Activated B cell treated with CpG ODN at 0.5 μM for 24 hours (primary cell): Measurements from ENCODE around the gene PRKG1. TPM values are rescaled to one million over a fixed set of nuclear protein-coding genes. Genes with fewer than 3 reads are reported as not detected.
"Not testable (repeated sequence)": the region's sequence is repeated elsewhere in the genome, so short reads cannot be mapped to it uniquely, and the experiment has no call there.

ENCODE experiments used
- ATAC-seq: fragments of 200-7000 bp; cut with Tn5 transposase; one replicate; pipeline ENCODE4 v1.10.0; 2021; ENCODE audit warnings: low read depth, mild to moderate bottlenecking, moderate library complexity
- CTCF ChIA-PET: fragments of 350-600 bp; sonication (Branson Sonifier 250); formaldehyde crosslinking; loops from one replicate; lab custom pipeline; 2021; ENCODE audit warnings: antibody characterized with exemption; lab: Charles Lee
- POLR2A ChIA-PET: fragments of 350-600 bp; sonication (Branson Sonifier 250); formaldehyde crosslinking; loops from one replicate; lab custom pipeline; 2021; ENCODE audit warnings: antibody characterized with exemption; lab: Charles Lee
- DNase-seq: peaks from one replicate; pipeline ENCODE4 v3.0.0; 2022
- H3K27ac Mint-ChIP-seq: one replicate; pipeline ENCODE4 v1.8.0; 2020; ENCODE audit warnings: mixed read lengths
- H3K27me3 Mint-ChIP-seq: one replicate; pipeline ENCODE4 v1.8.0; 2021; ENCODE audit warnings: mixed read lengths
- H3K36me3 Mint-ChIP-seq: one replicate; pipeline ENCODE4 v1.8.0; 2021; ENCODE audit warnings: low read depth, mixed read lengths
- H3K4me1 Mint-ChIP-seq: one replicate; pipeline ENCODE4 v1.8.0; 2021; ENCODE audit warnings: mixed read lengths
- H3K4me3 Mint-ChIP-seq: one replicate; pipeline ENCODE4 v1.8.0; 2020; ENCODE audit warnings: mild to moderate bottlenecking, mixed read lengths
- H3K9me3 Mint-ChIP-seq: one replicate; pipeline ENCODE4 v1.8.0; 2020; ENCODE audit warnings: mixed read lengths
- intact Hi-C: fragments of 100-400 bp; cut with micrococcal nuclease; formaldehyde crosslinking; loops from one replicate; pipeline ENCODE4 v1.15.1; 2024
- total RNA-seq: library from RNA; stranded (reverse); gene quantifications from 2 replicates; pipeline ENCODE4 v1.2.3, GENCODE V29; 2022
- TF ChIP-seq, protein P1 (sequence below): fragments of 200-600 bp; IDR thresholded peaks from one replicate; pipeline ENCODE4 v1.8.0; 2022; ENCODE audit warnings: antibody characterized with exemption, mild to moderate bottlenecking

The PRKG1 gene
- total RNA-seq, 1 donor from 2014 or later = not detected

DNA sequence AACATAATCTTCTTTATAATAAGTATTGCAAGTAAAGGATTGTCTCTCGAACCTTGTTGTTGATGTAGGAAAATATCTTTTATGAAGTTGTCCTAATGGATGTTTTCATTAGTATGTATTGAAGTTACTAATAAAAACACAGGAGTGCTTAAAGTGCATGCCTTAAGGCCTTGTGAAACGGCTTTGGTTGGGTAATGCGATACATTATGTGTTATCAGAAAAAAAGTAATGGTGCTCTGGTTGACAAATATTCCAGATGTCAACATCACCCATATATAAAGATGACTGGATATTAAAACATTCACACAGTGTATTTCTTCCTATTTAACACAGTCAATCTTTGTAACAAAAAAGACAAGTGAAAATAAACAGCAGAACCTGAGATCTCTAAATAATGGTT is 310.7 kb downstream of the PRKG1 start:
- H3K4me1 Mint-ChIP-seq = no peaks in the 10 kb centered on the region
- no peaks in the 10 kb centered on the region for H3K9me3 Mint-ChIP-seq
- no peak for ATAC-seq
- no peak overlapping the region for H3K4me3 Mint-ChIP-seq
- H3K27me3 Mint-ChIP-seq = no peaks in the 10 kb centered on the region
- POLR2A ChIA-PET = no interaction called here
- DNase-seq = no peak
- H3K36me3 Mint-ChIP-seq = no peaks in the 10 kb centered on the region
- intact Hi-C loops = no loop called here
- TF ChIP-seq, protein P1, sequence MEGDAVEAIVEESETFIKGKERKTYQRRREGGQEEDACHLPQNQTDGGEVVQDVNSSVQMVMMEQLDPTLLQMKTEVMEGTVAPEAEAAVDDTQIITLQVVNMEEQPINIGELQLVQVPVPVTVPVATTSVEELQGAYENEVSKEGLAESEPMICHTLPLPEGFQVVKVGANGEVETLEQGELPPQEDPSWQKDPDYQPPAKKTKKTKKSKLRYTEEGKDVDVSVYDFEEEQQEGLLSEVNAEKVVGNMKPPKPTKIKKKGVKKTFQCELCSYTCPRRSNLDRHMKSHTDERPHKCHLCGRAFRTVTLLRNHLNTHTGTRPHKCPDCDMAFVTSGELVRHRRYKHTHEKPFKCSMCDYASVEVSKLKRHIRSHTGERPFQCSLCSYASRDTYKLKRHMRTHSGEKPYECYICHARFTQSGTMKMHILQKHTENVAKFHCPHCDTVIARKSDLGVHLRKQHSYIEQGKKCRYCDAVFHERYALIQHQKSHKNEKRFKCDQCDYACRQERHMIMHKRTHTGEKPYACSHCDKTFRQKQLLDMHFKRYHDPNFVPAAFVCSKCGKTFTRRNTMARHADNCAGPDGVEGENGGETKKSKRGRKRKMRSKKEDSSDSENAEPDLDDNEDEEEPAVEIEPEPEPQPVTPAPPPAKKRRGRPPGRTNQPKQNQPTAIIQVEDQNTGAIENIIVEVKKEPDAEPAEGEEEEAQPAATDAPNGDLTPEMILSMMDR = no peak
- no peak overlapping the region for H3K27ac Mint-ChIP-seq
- CTCF ChIA-PET = no interaction called here

DNA sequence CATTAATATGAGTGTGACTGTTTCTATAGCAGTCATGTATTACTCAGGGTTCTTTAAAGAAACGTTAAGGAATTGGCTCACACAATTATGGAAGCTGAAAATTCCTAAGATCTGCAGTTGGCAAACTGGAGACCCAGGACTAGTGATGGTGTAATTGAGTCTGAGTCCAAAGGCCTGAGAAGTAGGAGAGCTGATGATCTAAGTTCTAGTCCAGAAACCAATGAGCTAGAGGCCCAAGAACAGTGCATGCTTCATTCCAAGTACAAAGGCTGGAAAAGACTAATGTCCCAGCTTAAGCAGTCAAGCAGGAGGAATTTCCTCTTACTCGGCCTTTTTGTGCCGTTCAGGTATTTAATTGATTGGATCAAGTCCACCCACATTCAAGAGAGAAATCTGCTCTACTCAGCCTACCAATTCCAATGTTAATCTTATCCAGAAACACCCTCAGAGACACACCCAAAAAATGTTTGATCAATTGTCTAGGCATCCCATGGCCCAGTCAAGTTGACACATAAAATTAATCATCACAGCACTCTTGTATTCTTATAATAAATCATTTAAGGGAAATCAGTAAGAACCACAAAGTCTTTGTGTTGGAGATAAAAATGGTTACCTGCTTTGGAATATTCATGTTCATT is 312.1 kb downstream of the PRKG1 start:
- CTCF ChIA-PET = no interaction called here
- intact Hi-C loops = no loop called here
- ATAC-seq = no peak

GRCh38 chr10:51389415-51390321 is 315.4 kb downstream of the PRKG1 start:
- ATAC-seq = peak; percentile 42
- CTCF ChIA-PET = interaction anchor here (0.5 to 1.9 kb wide), 9 partner anchors 12 to 827 kb away, joined by 3 to 25 read pairs (median 5); no protein-coding TSS in a partner anchor
- Mint-ChIP-seq H3K9me3 (no peaks in the 10 kb centered on the region), H3K27ac (no peak overlapping the region), H3K36me3 (no peaks in the 10 kb centered on the region), H3K4me3 (no peak overlapping the region), H3K4me1 (no peaks in the 10 kb centered on the region), H3K27me3 (no peaks in the 10 kb centered on the region)
- DNase-seq = no peak
- intact Hi-C loops = loop anchor here (1.0 kb wide), 3 partner anchors 571 to 826 kb away; no protein-coding TSS in a partner anchor
- POLR2A ChIA-PET = no interaction called here
- TF ChIP-seq, protein P1 = no peak

More for the DNA sequence above, 312.1 kb downstream of the PRKG1 start:
- POLR2A ChIA-PET = no interaction called here
- Mint-ChIP-seq H3K4me3 (no peak overlapping the region), H3K36me3 (no peaks in the 10 kb centered on the region), H3K9me3 (no peaks in the 10 kb centered on the region), H3K27ac (no peak overlapping the region), H3K27me3 (no peaks in the 10 kb centered on the region), H3K4me1 (no peaks in the 10 kb centered on the region)
- DNase-seq = no peak
- TF ChIP-seq, protein P1 = no peak

- H3K27ac Mint-ChIP-seq, H3K4me3 Mint-ChIP-seq, H3K9me3 Mint-ChIP-seq, CTCF ChIA-PET, H3K27me3 Mint-ChIP-seq, POLR2A ChIA-PET, intact Hi-C loops, ATAC-seq, DNase-seq, H3K36me3 Mint-ChIP-seq, H3K4me1 Mint-ChIP-seq: not testable (repeated sequence)
Observed at GRCh38 chr10:51393006-51393405, 318.7 kb downstream of the PRKG1 start.

DNA sequence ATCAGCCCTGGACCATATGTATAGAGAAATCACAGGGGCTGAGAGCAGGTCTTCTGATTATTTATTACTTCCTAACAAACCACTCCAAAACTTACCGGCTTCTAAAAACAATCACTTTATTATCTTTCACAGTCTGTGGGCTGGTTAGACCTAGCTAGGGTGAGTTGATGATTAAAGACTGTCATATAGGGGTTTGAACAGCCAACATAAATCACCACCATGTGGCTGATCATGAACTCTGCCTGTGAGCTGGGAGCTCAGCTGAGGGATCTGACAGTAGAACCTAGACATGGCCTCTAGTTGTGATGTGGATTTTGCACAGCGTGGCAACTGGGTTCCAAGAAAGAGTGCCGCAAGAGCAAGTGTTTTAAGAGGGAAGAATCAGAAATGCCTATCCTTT is 319.8 kb downstream of the PRKG1 start:
- DNase-seq (no peak), ATAC-seq (no peak)
- Mint-ChIP-seq H3K27ac (no peak overlapping the region), H3K4me1 (no peaks in the 10 kb centered on the region), H3K36me3 (no peaks in the 10 kb centered on the region), H3K9me3 (no peaks in the 10 kb centered on the region), H3K27me3 (no peaks in the 10 kb centered on the region), H3K4me3 (no peak overlapping the region)
- TF ChIP-seq, protein P1 = no peak
- ChIA-PET POLR2A (no interaction called here), CTCF (no interaction called here)
- intact Hi-C loops = no loop called here
